MM.1S (cell line): ENCODE data around the gene PCDH8.
A peak's percentile ranks its signal among the peaks of the same experiment; 100 is the strongest.

ENCODE experiments used
- DNase-seq: peaks from one replicate; pipeline ENCODE4 v3.0.0-alpha.2; 2015
- H2AFZ ChIP-seq: fragments of 300-600 bp; sonication (generic); 2 replicates; pipeline ENCODE4 v1.6.0; 2016; ENCODE audit warnings: antibody characterized with exemption, low read length
- H3F3A ChIP-seq: fragments of 300-600 bp; sonication (generic); 2 replicates; pipeline ENCODE4 v1.6.1; 2016; ENCODE audit warnings: mild to moderate bottlenecking, antibody characterized with exemption, low read length, moderate library complexity, mixed read lengths; ENCODE audit not compliant: insufficient read depth
- H3K27ac ChIP-seq: fragments of 300-600 bp; sonication (generic); 2 replicates; pipeline ENCODE4 v1.5.1; 2016; ENCODE audit warnings: mild to moderate bottlenecking, low read length
- H3K27me3 ChIP-seq: fragments of 300-600 bp; sonication (generic); replicated peaks from 2 replicates; pipeline ENCODE4 v1.6.0; 2016; ENCODE audit warnings: low read length; ENCODE audit not compliant: insufficient read depth
- H3K36me3 ChIP-seq: fragments of 300-600 bp; sonication (generic); replicated peaks from 2 replicates; pipeline ENCODE4 v1.6.1; 2016; ENCODE audit warnings: mild to moderate bottlenecking, low read length, mixed read lengths; ENCODE audit not compliant: insufficient read depth
- H3K4me1 ChIP-seq: fragments of 300-600 bp; sonication (generic); 2 replicates; pipeline ENCODE4 v1.6.1; 2016; ENCODE audit warnings: low read length, mixed read lengths
- H3K4me2 ChIP-seq: fragments of 300-600 bp; sonication (generic); 2 replicates; pipeline ENCODE4 v1.6.0; 2016; ENCODE audit warnings: low read depth, low read length
- H3K4me3 ChIP-seq: fragments of 300-600 bp; sonication (generic); 2 replicates; pipeline ENCODE4 v1.5.1; 2016; ENCODE audit warnings: low read length, mixed read lengths
- H3K79me2 ChIP-seq: fragments of 300-600 bp; sonication (generic); 2 replicates; pipeline ENCODE4 v1.6.1; 2016; ENCODE audit warnings: mixed run types, low read length, mixed read lengths
- H3K9ac ChIP-seq: fragments of 300-600 bp; sonication (generic); 2 replicates; pipeline ENCODE4 v1.6.1; 2016; ENCODE audit warnings: low read length, mixed read lengths
- H3K9me2 ChIP-seq: fragments of 300-600 bp; sonication (generic); replicated peaks from 2 replicates; pipeline ENCODE4 v1.6.1; 2016; ENCODE audit warnings: mild to moderate bottlenecking, low read length, mixed read lengths; ENCODE audit not compliant: insufficient read depth
- H3K9me3 ChIP-seq: fragments of 300-600 bp; sonication (generic); replicated peaks from 2 replicates; pipeline ENCODE4 v1.6.1; 2016; ENCODE audit warnings: mild to moderate bottlenecking, low read length, mixed read lengths; ENCODE audit not compliant: insufficient read depth
- H4K20me1 ChIP-seq: fragments of 300-600 bp; sonication (generic); 2 replicates; pipeline ENCODE4 v1.6.1; 2016; ENCODE audit warnings: mild to moderate bottlenecking, low read length, moderate library complexity, mixed read lengths; ENCODE audit not compliant: insufficient read depth
- EZH2 ChIP-seq: fragments of 300-600 bp; sonication (generic); optimal IDR thresholded peaks from 2 replicates; pipeline ENCODE3; 2017; ENCODE audit warnings: low read depth, mild to moderate bottlenecking, antibody characterized with exemption, low read length, mixed read lengths
- EZH2phosphoT487 ChIP-seq: fragments of 300-600 bp; sonication (generic); IDR thresholded peaks from 2 replicates; pipeline ENCODE4 v1.6.1; 2018; ENCODE audit warnings: antibody characterized with exemption, low read length
- TF ChIP-seq, protein P1 (sequence below): fragments of 300-600 bp; sonication (generic); IDR thresholded peaks from 2 replicates; pipeline ENCODE4 v1.5.1; 2016; ENCODE audit warnings: antibody characterized with exemption, low read length, mixed read lengths

PCDH8 gene

DNA sequence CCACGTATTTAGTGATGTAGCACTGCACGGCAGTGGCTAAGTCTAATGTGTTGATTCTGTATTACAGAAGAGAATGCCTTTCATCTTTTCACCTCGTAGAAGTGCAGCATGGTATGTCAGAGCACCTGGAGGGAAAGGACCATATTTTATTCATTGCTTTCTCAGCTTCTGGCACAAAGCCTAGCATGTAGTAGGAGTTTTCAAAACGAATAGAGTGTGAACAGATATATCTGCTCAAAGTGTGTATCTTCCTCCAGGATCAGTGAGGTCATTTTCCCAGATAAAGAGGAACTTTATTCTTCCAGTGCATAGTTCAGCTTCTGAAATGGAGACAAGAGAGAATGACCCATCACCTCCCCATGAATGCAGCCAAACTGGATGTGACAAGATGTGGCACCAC, 21.2 kb upstream of the PCDH8 start:
- DNase-seq = no peak
- Histone ChIP-seq H2AFZ (no peak overlapping the region), H3K36me3 (no peaks in the 10 kb centered on the region), H3K4me1 (peaks cover 47% of the 10 kb centered on the region), H3K9me3 (no peaks in the 10 kb centered on the region), H3K9ac (no peak overlapping the region), H3K27ac (peak overlapping the region; percentile 98; the same call in 1 of the 2 replicates), H3F3A (peaks cover 32% of the 10 kb centered on the region), H3K4me2 (peak overlapping the region; percentile 75), H3K9me2 (no peaks in the 10 kb centered on the region), H3K79me2 (no peaks in the 10 kb centered on the region), H3K27me3 (no peaks in the 10 kb centered on the region), H4K20me1 (no peaks in the 10 kb centered on the region), H3K4me3 (no peak overlapping the region)
- TF ChIP-seq EZH2phosphoT487 (no peak), EZH2 (no peak)
- TF ChIP-seq, protein P1, sequence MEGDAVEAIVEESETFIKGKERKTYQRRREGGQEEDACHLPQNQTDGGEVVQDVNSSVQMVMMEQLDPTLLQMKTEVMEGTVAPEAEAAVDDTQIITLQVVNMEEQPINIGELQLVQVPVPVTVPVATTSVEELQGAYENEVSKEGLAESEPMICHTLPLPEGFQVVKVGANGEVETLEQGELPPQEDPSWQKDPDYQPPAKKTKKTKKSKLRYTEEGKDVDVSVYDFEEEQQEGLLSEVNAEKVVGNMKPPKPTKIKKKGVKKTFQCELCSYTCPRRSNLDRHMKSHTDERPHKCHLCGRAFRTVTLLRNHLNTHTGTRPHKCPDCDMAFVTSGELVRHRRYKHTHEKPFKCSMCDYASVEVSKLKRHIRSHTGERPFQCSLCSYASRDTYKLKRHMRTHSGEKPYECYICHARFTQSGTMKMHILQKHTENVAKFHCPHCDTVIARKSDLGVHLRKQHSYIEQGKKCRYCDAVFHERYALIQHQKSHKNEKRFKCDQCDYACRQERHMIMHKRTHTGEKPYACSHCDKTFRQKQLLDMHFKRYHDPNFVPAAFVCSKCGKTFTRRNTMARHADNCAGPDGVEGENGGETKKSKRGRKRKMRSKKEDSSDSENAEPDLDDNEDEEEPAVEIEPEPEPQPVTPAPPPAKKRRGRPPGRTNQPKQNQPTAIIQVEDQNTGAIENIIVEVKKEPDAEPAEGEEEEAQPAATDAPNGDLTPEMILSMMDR = no peak

DNA sequence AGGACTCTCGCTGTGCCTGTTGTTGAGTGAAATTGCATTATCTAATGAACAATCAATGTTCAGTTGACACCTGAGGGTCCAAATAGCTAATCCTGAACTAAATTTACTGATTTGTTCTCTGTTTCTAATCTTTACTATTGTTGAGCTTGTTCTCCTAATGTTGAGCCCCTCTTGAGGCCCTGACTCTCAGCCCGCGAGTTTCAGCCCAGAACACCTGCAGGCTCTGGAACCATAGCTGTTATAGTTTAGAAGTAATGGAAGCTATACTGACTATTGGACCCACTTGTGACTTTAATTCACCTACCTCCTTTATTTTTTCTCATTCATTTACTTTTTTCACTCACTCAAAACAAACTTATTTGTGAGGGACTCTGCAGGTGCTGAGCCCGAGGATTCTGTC, 20.6 kb upstream of the PCDH8 start:
- Histone ChIP-seq H3K27me3 (no peaks in the 10 kb centered on the region), H3K9me2 (no peaks in the 10 kb centered on the region), H3K4me3 (no peak overlapping the region; the same call in 1 of the 2 replicates), H3K4me1 (peaks cover 47% of the 10 kb centered on the region), H3K9ac (peak overlapping the region; percentile 38), H3K36me3 (no peaks in the 10 kb centered on the region), H3K27ac (peak overlapping the region; percentile 98), H3F3A (peaks cover 32% of the 10 kb centered on the region), H2AFZ (peak overlapping the region; percentile 51; the same call in 1 of the 2 replicates), H4K20me1 (no peaks in the 10 kb centered on the region), H3K4me2 (peak overlapping the region; percentile 75), H3K9me3 (no peaks in the 10 kb centered on the region), H3K79me2 (no peaks in the 10 kb centered on the region)
- no peak for DNase-seq
- TF ChIP-seq EZH2 (no peak), EZH2phosphoT487 (no peak)
- TF ChIP-seq, protein P1 = no peak

DNA sequence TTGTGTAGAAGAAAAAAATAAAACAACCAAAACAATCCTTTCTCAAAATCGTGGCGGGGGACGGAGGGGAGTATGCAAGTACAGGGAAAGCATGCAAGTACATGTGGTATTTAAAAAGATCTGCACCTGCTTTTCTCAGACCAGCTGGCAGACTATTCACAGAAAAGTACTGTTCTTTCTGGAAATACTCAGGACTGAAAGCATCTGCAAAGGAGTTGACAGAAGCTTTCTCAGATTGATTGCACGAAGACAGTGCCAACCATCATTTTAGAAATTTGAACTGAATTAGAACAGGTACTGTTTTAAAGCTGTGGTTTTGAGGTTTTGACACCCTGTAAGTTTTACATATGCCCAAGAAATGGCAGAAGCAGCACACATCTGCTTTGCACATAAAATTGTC, 19.8 kb upstream of the PCDH8 start:
- Histone ChIP-seq H3K27ac (peak overlapping the region; percentile 98), H4K20me1 (no peaks in the 10 kb centered on the region), H3K27me3 (no peaks in the 10 kb centered on the region), H3F3A (peaks cover 32% of the 10 kb centered on the region), H3K9me2 (no peaks in the 10 kb centered on the region), H3K79me2 (no peaks in the 10 kb centered on the region), H3K4me1 (peaks cover 47% of the 10 kb centered on the region), H2AFZ (no peak overlapping the region), H3K4me2 (peak overlapping the region; percentile 75), H3K36me3 (no peaks in the 10 kb centered on the region), H3K4me3 (peak overlapping the region; percentile 15; the same call in 1 of the 2 replicates), H3K9ac (peak overlapping the region; percentile 53; the same call in 1 of the 2 replicates), H3K9me3 (no peaks in the 10 kb centered on the region)
- peak; percentile 76 for DNase-seq
- no peak for TF ChIP-seq EZH2
- TF ChIP-seq EZH2phosphoT487 = no peak
- TF ChIP-seq, protein P1 = no peak
